HEK293 (cell line): Measurements from ENCODE around the gene MACF1.

Experiments used
- CTCF ChIA-PET: fragments of 350-600 bp; formaldehyde crosslinking; extraction: SDS; loops from one replicate; lab custom pipeline; 2021; ENCODE audit warnings: antibody characterized with exemption; lab: Yijun Ruan, JAX
- POLR2A ChIA-PET: fragments of 300-600 bp; formaldehyde crosslinking; extraction: SDS; loops from one replicate; lab custom pipeline; 2020; ENCODE audit warnings: antibody characterized with exemption, inconsistent platforms; lab: Yijun Ruan, JAX
- H3K27ac ChIP-seq: fragments of 200-500 bp; sonication (Bioruptor generic); 2 replicates; pipeline ENCODE4 v1.5.1; 2014; ENCODE audit warnings: low read depth, low read length, control low read depth, inconsistent platforms; ENCODE audit errors: extremely low read depth
- H3K36me3 ChIP-seq, 2 experiments: fragments of 200-500 bp in 1 of 2; sonication (Bioruptor generic) in 1 of 2; 1 replicate in 1 of 2; 2 replicates in 1 of 2; pipeline ENCODE4 v1.5.1; 2014 to 2017; ENCODE audit warnings: inconsistent platforms in 2 of 2, low read length in 2 of 2; ENCODE audit not compliant: control insufficient read depth in 2 of 2, insufficient read depth in 1 of 2
- H3K4me1 ChIP-seq: fragments of 200-500 bp; sonication (Bioruptor generic); 2 replicates; pipeline ENCODE4 v1.5.1; 2014; ENCODE audit warnings: mild to moderate bottlenecking, low read length, inconsistent platforms; ENCODE audit not compliant: control insufficient read depth, insufficient read depth
- H3K4me3 ChIP-seq: 2 replicates; pipeline ENCODE4 v1.5.1; 2011; ENCODE audit warnings: low read depth, mild to moderate bottlenecking, control low read depth, low read length, moderate library complexity
- H3K9me3 ChIP-seq: fragments of 200-500 bp; sonication (Bioruptor generic); 2 replicates; pipeline ENCODE4 v1.5.1; 2014; ENCODE audit warnings: low read depth, low read length, inconsistent platforms; ENCODE audit not compliant: control insufficient read depth, insufficient read depth
- GLI4 ChIP-seq: fragments of 450-650 bp; formaldehyde crosslinking; IDR thresholded peaks from 2 replicates; pipeline ENCODE4 v1.5.1; 2016; ENCODE audit warnings: missing biosample characterization, missing genetic modification characterization
- HOXD13 ChIP-seq: sonication (generic); formaldehyde crosslinking; IDR thresholded peaks from 2 replicates; pipeline ENCODE4 v1.8.0; 2022; ENCODE audit warnings: missing genetic modification reagents, borderline replicate concordance
- INSM2 ChIP-seq: fragments of 450-650 bp; formaldehyde crosslinking; IDR thresholded peaks from 2 replicates; pipeline ENCODE4 v1.5.1; 2016; ENCODE audit warnings: missing biosample characterization, missing genetic modification characterization
- KLF1 ChIP-seq: fragments of 450-650 bp; formaldehyde crosslinking; IDR thresholded peaks from 2 replicates; pipeline ENCODE4 v1.5.1; 2016; ENCODE audit warnings: missing biosample characterization, missing genetic modification characterization
- MZF1 ChIP-seq: fragments of 450-650 bp; formaldehyde crosslinking; IDR thresholded peaks from 2 replicates; pipeline ENCODE4 v1.5.1; 2017; ENCODE audit warnings: missing biosample characterization, missing genetic modification characterization, borderline replicate concordance
- PBX3 ChIP-seq: sonication (generic); formaldehyde crosslinking; IDR thresholded peaks from 2 replicates; pipeline ENCODE4 v1.8.1; 2022; ENCODE audit warnings: mild to moderate bottlenecking, moderate library complexity, missing genetic modification reagents
- SP7 ChIP-seq: fragments of 450-650 bp; formaldehyde crosslinking; IDR thresholded peaks from 2 replicates; pipeline ENCODE4 v1.5.1; 2016; ENCODE audit warnings: missing biosample characterization, missing genetic modification characterization
- ZNF169 ChIP-seq: fragments of 450-650 bp; formaldehyde crosslinking; IDR thresholded peaks from 2 replicates; pipeline ENCODE4 v1.5.1; 2016; ENCODE audit warnings: missing biosample characterization, missing genetic modification characterization
- ZNF211 ChIP-seq: fragments of 450-650 bp; formaldehyde crosslinking; IDR thresholded peaks from 2 replicates; pipeline ENCODE4 v1.5.1; 2016; ENCODE audit warnings: low read depth, missing biosample characterization, missing genetic modification characterization
- ZNF248 ChIP-seq: fragments of 450-650 bp; formaldehyde crosslinking; IDR thresholded peaks from 2 replicates; pipeline ENCODE4 v1.5.1; 2017; ENCODE audit warnings: missing biosample characterization, missing genetic modification characterization
- ZNF423 ChIP-seq: fragments of 450-650 bp; formaldehyde crosslinking; IDR thresholded peaks from 2 replicates; pipeline ENCODE4 v1.5.1; 2016; ENCODE audit warnings: missing biosample characterization, missing genetic modification characterization
- ZNF510 ChIP-seq: fragments of 450-650 bp; formaldehyde crosslinking; IDR thresholded peaks from 2 replicates; pipeline ENCODE4 v1.5.1; 2018; ENCODE audit warnings: mild to moderate bottlenecking, missing genetic modification characterization, missing biosample characterization; ENCODE audit not compliant: insufficient replicate concordance
- ZNF513 ChIP-seq: fragments of 450-650 bp; IDR thresholded peaks from 2 replicates; pipeline ENCODE4 v1.5.1; 2018; ENCODE audit warnings: missing biosample characterization, missing genetic modification characterization
- ZNF624 ChIP-seq: fragments of 450-650 bp; formaldehyde crosslinking; IDR thresholded peaks from 2 replicates; pipeline ENCODE4 v1.5.1; 2017; ENCODE audit warnings: missing biosample characterization, missing genetic modification characterization
- ZNF629 ChIP-seq: fragments of 450-650 bp; formaldehyde crosslinking; IDR thresholded peaks from 2 replicates; pipeline ENCODE4 v1.5.1; 2017; ENCODE audit warnings: missing biosample characterization, missing genetic modification characterization
- ZNF654 ChIP-seq: fragments of 450-650 bp; formaldehyde crosslinking; IDR thresholded peaks from 2 replicates; pipeline ENCODE4 v1.5.1; 2016; ENCODE audit warnings: low read depth, missing biosample characterization, missing genetic modification characterization
- ZNF664 ChIP-seq: fragments of 450-650 bp; formaldehyde crosslinking; IDR thresholded peaks from 2 replicates; pipeline ENCODE4 v1.5.1; 2016; ENCODE audit warnings: missing biosample characterization, missing genetic modification characterization
- ZNF670 ChIP-seq: fragments of 450-650 bp; formaldehyde crosslinking; IDR thresholded peaks from 2 replicates; pipeline ENCODE4 v1.5.1; 2016; ENCODE audit warnings: missing biosample characterization, missing genetic modification characterization, low read depth
- ZNF776 ChIP-seq: fragments of 450-650 bp; formaldehyde crosslinking; IDR thresholded peaks from 2 replicates; pipeline ENCODE4 v1.5.0; 2017; ENCODE audit warnings: missing biosample characterization, missing genetic modification characterization, borderline replicate concordance
- ZNF777 ChIP-seq: fragments of 450-650 bp; formaldehyde crosslinking; IDR thresholded peaks from 2 replicates; pipeline ENCODE4 v1.5.1; 2017; ENCODE audit warnings: missing biosample characterization, missing genetic modification characterization, borderline replicate concordance
- ZSCAN16 ChIP-seq: fragments of 450-650 bp; formaldehyde crosslinking; IDR thresholded peaks from 2 replicates; pipeline ENCODE4 v1.5.1; 2016; ENCODE audit warnings: missing biosample characterization, missing genetic modification characterization
- ZSCAN18 ChIP-seq: fragments of 450-650 bp; formaldehyde crosslinking; IDR thresholded peaks from 2 replicates; pipeline ENCODE4 v1.5.1; 2016; ENCODE audit warnings: missing biosample characterization, missing genetic modification characterization
- TF ChIP-seq, protein P1 (sequence below): fragments of 450-650 bp; formaldehyde crosslinking; IDR thresholded peaks from 2 replicates; pipeline ENCODE4 v1.5.1; 2016; ENCODE audit warnings: missing biosample characterization, missing genetic modification characterization, borderline replicate concordance
- TF ChIP-seq, protein P2 (sequence below): fragments of 450-650 bp; formaldehyde crosslinking; IDR thresholded peaks from 2 replicates; pipeline ENCODE4 v1.5.1; 2016; ENCODE audit warnings: missing biosample characterization, missing genetic modification characterization

Gene MACF1

DNA sequence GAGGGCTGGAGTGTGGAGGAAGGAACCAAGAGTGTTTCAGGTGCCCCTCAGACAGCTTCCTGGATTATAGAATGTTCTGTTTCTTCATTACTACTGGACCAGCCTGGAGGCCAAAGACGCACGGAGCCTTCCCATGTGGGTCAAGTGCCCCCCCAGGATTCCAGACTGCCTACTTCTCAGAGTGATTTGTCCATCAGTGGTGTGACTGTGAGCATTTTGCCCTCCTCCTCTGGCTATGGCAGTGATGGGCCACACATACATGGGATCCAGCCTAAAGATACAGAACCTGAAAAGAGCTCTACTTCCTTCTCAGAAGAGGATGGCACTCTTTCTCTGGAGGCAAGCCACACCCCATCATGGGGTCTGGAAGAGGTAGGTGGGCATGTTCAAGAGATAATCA, 64.9 kb downstream of the MACF1 start:
- Histone ChIP-seq H3K27ac (peak overlapping the region; percentile 52; the same call in 1 of the 2 replicates), H3K4me3 (no peak overlapping the region), H3K36me3 (no peaks in the 10 kb centered on the region), H3K4me1 (peaks cover 16% of the 10 kb centered on the region), H3K9me3 (no peaks in the 10 kb centered on the region)
- ChIA-PET POLR2A (interaction anchor here (0.7 to 1.6 kb wide), 3 partner anchors 129 to 243 kb away, joined by 3 to 4 read pairs (median 4); no protein-coding TSS in a partner anchor), CTCF (interaction anchor here (0.6 to 3.9 kb wide), 6 partner anchors 11 to 171 kb away, joined by 3 to 21 read pairs (median 5); no protein-coding TSS in a partner anchor)
- TF ChIP-seq, protein P1, sequence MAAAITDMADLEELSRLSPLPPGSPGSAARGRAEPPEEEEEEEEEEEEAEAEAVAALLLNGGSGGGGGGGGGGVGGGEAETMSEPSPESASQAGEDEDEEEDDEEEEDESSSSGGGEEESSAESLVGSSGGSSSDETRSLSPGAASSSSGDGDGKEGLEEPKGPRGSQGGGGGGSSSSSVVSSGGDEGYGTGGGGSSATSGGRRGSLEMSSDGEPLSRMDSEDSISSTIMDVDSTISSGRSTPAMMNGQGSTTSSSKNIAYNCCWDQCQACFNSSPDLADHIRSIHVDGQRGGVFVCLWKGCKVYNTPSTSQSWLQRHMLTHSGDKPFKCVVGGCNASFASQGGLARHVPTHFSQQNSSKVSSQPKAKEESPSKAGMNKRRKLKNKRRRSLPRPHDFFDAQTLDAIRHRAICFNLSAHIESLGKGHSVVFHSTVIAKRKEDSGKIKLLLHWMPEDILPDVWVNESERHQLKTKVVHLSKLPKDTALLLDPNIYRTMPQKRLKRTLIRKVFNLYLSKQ (tag by site-specific recombination), result no peak
- no peak for TF ChIP-seq ZNF510
- TF ChIP-seq, protein P2, sequence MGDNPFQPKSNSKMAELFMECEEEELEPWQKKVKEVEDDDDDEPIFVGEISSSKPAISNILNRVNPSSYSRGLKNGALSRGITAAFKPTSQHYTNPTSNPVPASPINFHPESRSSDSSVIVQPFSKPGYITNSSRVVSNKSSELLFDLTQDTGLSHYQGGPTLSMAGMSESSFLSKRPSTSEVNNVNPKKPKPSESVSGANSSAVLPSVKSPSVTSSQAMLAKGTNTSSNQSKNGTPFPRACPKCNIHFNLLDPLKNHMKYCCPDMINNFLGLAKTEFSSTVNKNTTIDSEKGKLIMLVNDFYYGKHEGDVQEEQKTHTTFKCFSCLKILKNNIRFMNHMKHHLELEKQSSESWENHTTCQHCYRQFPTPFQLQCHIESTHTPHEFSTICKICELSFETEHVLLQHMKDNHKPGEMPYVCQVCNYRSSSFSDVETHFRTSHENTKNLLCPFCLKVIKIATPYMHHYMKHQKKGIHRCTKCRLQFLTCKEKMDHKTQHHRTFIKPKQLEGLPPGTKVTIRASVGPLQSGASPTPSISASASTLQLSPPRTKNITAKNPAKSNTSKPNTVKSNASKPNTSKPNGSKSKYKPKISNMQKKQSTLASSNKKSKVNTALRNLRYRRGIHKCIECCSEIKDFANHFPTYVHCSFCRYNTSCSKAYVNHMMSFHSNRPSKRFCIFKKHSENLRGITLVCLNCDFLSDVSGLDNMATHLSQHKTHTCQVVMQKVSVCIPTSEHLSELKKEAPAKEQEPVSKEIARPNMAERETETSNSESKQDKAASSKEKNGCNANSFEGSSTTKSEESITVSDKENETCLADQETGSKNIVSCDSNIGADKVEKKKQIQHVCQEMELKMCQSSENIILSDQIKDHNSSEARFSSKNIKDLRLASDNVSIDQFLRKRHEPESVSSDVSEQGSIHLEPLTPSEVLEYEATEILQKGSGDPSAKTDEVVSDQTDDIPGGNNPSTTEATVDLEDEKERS (tag by site-specific recombination), result no peak
- no peak for TF ChIP-seq ZNF211
- no peak for TF ChIP-seq ZSCAN18
- TF ChIP-seq ZNF670 (tag by site-specific recombination), result no peak
- TF ChIP-seq ZNF664 (tag by site-specific recombination), result no peak

- H3K27ac ChIP-seq, result no peak overlapping the region
- H3K36me3 ChIP-seq, result no peaks in the 10 kb centered on the region
- CTCF ChIA-PET, result interaction anchor here (0.6 to 3.9 kb wide), 5 partner anchors 11 to 171 kb away, joined by 3 to 21 read pairs (median 5); no protein-coding TSS in a partner anchor
- H3K4me3 ChIP-seq, result no peak overlapping the region
- POLR2A ChIA-PET, result interaction anchor here (0.7 to 1.3 kb wide), 2 partner anchors 164 to 243 kb away, joined by 3 to 4 read pairs; no protein-coding TSS in a partner anchor
- no peaks in the 10 kb centered on the region for H3K9me3 ChIP-seq
- H3K4me1 ChIP-seq, result peaks cover 16% of the 10 kb centered on the region
- TF ChIP-seq GLI4 (no peak), ZNF513 (0 out of 2 replicates have a peak, but pooled peaks have one; percentile 43), ZNF654 (no peak), ZNF777 (tag by site-specific recombination) (no peak), ZNF169 (tag by site-specific recombination) (no peak), HOXD13 (CRISPR knock-in tag) (no peak), MZF1 (tag by site-specific recombination) (no peak), ZNF629 (tag by site-specific recombination) (0 out of 2 replicates have a peak, but pooled peaks have one; percentile 16), ZNF624 (tag by site-specific recombination) (no peak), ZSCAN16 (no peak), ZNF423 (tag by site-specific recombination) (no peak), ZNF776 (tag by site-specific recombination) (no peak), ZNF248 (tag by site-specific recombination) (no peak), KLF1 (tag by site-specific recombination) (no peak), INSM2 (tag by site-specific recombination) (no peak), SP7 (no peak), PBX3 (no peak)
These were observed 65.4 kb downstream of the MACF1 start for GRCh38 chr1:39269791-39270342.
